Upper lobe of left lung (tissue), 4 donors: ENCODE results near the gene UBXN10.

Experiments used
- CTCF ChIP-seq, 6 experiments: fragments of 450-650 bp in 4 of 6; fragments of 200-600 bp in 2 of 6; sonication (generic) in 2 of 6; IDR thresholded peaks; one replicate each; pipeline ENCODE4 v1.5.1; 2016 to 2019; ENCODE audit warnings: antibody characterized with exemption in 6 of 6
- EP300 ChIP-seq, 4 donors: sonication (generic); formaldehyde crosslinking; IDR thresholded peaks; one replicate each; pipeline ENCODE4 v1.5.1; 2017; ENCODE audit warnings: antibody characterized with exemption in 4 of 4, control low read depth in 2 of 4
- POLR2A ChIP-seq, 4 donors: fragments of 450-650 bp; IDR thresholded peaks; one replicate each; pipeline ENCODE4 v1.5.1; 2016 to 2017; ENCODE audit warnings: antibody characterized with exemption in 4 of 4, mild to moderate bottlenecking in 2 of 4

GRCh38 chr1:20147846-20148570 is 37.9 kb upstream of the UBXN10 start:
- TF ChIP-seq CTCF (IDR thresholded peaks at IDR 0.05) (no peak), POLR2A (IDR thresholded peaks at IDR 0.05) (no peak), EP300 (IDR thresholded peaks at IDR 0.05) (no peak)
